GM23248 (cell line): ENCODE data around the gene CKS1B.

Experiments used
- EZH2 ChIP-seq: fragments of 200-600 bp; sonication (generic); IDR thresholded peaks from 2 replicates; pipeline ENCODE4 v1.6.1; 2018; ENCODE audit warnings: antibody characterized with exemption, mild to moderate bottlenecking; ENCODE audit not compliant: insufficient read depth, poor library complexity, severe bottlenecking
- EZH2phosphoT487 ChIP-seq: fragments of 200-600 bp; sonication (generic); IDR thresholded peaks from 2 replicates; pipeline ENCODE4 v1.6.1; 2018; ENCODE audit warnings: antibody characterized with exemption, moderate library complexity, mild to moderate bottlenecking, low read depth; ENCODE audit not compliant: insufficient read depth

DNA sequence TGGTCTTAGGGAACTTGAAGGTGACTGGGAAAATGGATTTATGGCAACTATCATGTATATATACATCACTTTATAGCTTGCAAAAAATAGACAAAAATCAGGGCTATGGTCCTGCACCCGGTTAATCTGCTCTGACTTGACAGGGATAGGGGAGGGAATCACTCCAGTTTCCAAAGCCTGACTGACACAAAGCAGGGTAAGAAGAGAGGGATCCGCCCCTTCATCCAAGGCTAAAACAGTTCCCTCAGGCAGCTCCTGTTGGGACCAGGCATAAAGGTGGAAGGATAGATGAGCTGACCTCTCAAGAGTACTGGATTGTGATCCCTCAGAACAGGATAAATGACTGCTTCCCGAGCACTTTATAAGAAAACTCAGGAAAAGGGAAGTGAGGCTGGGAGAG lies 19.9 kb upstream of the CKS1B start:
- TF ChIP-seq EZH2 (no peak), EZH2phosphoT487 (no peak)
